GM18508 (cell line): ENCODE measurements around the gene CYTH1.
"Not testable (repeated sequence)": the region's sequence is repeated elsewhere in the genome, so short reads cannot be mapped to it uniquely, and the experiment has no call there.

ENCODE experiments used
- ATAC-seq: cut with Tn5 transposase; IDR thresholded peaks from one replicate; pipeline ENCODE4 v1.9.1; 2021; ENCODE audit warnings: moderate number of reproducible peaks; ENCODE audit not compliant: insufficient read depth, unreplicated experiment

CYTH1 gene

GRCh38 chr17:78789663-78790181 is 7.6 kb upstream of the CYTH1 start:
- ATAC-seq, result no peak

GRCh38 chr17:78789149-78789662 is 7.1 kb upstream of the CYTH1 start:
- ATAC-seq, result no peak

GRCh38 chr17:78788451-78788850 is 6.4 kb upstream of the CYTH1 start:
- ATAC-seq, result no peak

- ATAC-seq, result no peak
Measured at GRCh38 chr17:78787444-78787843, 5.4 kb upstream of the CYTH1 start.

GRCh38 chr17:78785663-78786057 is 3.6 kb upstream of the CYTH1 start:
- ATAC-seq, result no peak

- no peak for ATAC-seq
Measured at GRCh38 chr17:78785011-78785662, 3.1 kb upstream of the CYTH1 start.

- no peak for ATAC-seq
Measured at GRCh38 chr17:78784352-78784751, 2.3 kb upstream of the CYTH1 start.

- no peak for ATAC-seq
Measured at GRCh38 chr17:78783711-78784324, 1.7 kb upstream of the CYTH1 start.

- no peak for ATAC-seq
Measured at GRCh38 chr17:78781104-78781892, 775 bp downstream of the CYTH1 start.

- no peak for ATAC-seq
Measured at GRCh38 chr17:78780335-78780734, 1.7 kb downstream of the CYTH1 start.

GRCh38 chr17:78779850-78780249 is 2.2 kb downstream of the CYTH1 start:
- no peak for ATAC-seq

- not testable (repeated sequence) for ATAC-seq
Measured at GRCh38 chr17:78779286-78779651, 2.8 kb downstream of the CYTH1 start.

- ATAC-seq, result no peak
Measured at GRCh38 chr17:78777881-78778280, 4.2 kb downstream of the CYTH1 start.

GRCh38 chr17:78774956-78775571 is 7.0 kb downstream of the CYTH1 start:
- ATAC-seq, result no peak

- no peak for ATAC-seq
Measured at GRCh38 chr17:78774453-78774852, 7.6 kb downstream of the CYTH1 start.

- ATAC-seq, result no peak
Measured at GRCh38 chr17:78771758-78772382, 10.2 kb downstream of the CYTH1 start.

GRCh38 chr17:78769196-78769773 is 12.8 kb downstream of the CYTH1 start:
- ATAC-seq, result no peak

GRCh38 chr17:78767806-78768205 is 14.3 kb downstream of the CYTH1 start:
- no peak for ATAC-seq

- ATAC-seq, result no peak
Measured at GRCh38 chr17:78766743-78767294, 15.3 kb downstream of the CYTH1 start.

GRCh38 chr17:78766225-78766624 is 15.8 kb downstream of the CYTH1 start:
- ATAC-seq, result no peak
